ENCODE data around the gene CARM1.
A peak's percentile ranks its signal among the peaks of the same experiment; 100 is the strongest.
"Not testable (repeated sequence)": the region's sequence is repeated elsewhere in the genome, so short reads cannot be mapped to it uniquely, and the experiment has no call there.

Gene CARM1

GRCh38 chr19:10952809-10953208 is 81.5 kb downstream of the CARM1 start:
- ChIA-PET POLR2A (no interaction called here), CTCF (interaction anchor here (0.8 to 3.8 kb wide), 4 partner anchors 10 to 83 kb away, joined by 3 to 26 read pairs (median 7); no protein-coding TSS in a partner anchor)
- no peak for DNase-seq (ENCODE audit: extremely low spot score)
- no peak for TF ChIP-seq CTCF (IDR thresholded peaks at IDR 0.05; ENCODE audit: control extremely low read depth, extremely low read depth, low read depth, missing control alignments)

GRCh38 chr19:10959277-10959968 is 88.1 kb downstream of the CARM1 start:
- POLR2A ChIA-PET; DNase-seq (ENCODE audit: extremely low spot score): not testable (repeated sequence)
- CTCF ChIA-PET: interaction anchor here (1.2 to 4.0 kb wide), 3 partner anchors 18 to 167 kb away, joined by 3 to 18 read pairs (median 3); no protein-coding TSS in a partner anchor

GRCh38 chr19:10960314-10961072 is 89.1 kb downstream of the CARM1 start, which contains the start of gene SMARCA4:
Gene SMARCA4, plus strand, starts transcription at chr19:10961030. Its CDS starts 23,122 bp downstream, at chr19:10984152.
- CTCF ChIA-PET: interaction anchor here (1.2 to 4.0 kb wide), 5 partner anchors 15 to 166 kb away, joined by 3 to 18 read pairs (median 3); no protein-coding TSS in a partner anchor
- TF ChIP-seq CTCF (IDR thresholded peaks at IDR 0.05; ENCODE audit: control extremely low read depth, extremely low read depth, low read depth, missing control alignments): no peak
- DNase-seq (ENCODE audit: extremely low spot score): peak; percentile 99
- POLR2A ChIA-PET: no interaction called here

- ChIA-PET CTCF (interaction anchor here (1.6 to 4.0 kb wide), 3 partner anchors 14 to 24 kb away, joined by 3 to 18 read pairs (median 6); no protein-coding TSS in a partner anchor), POLR2A (no interaction called here)
- peak; percentile 29 for DNase-seq (ENCODE audit: extremely low spot score)
- no peak for TF ChIP-seq CTCF (IDR thresholded peaks at IDR 0.05; ENCODE audit: control extremely low read depth, extremely low read depth, low read depth, missing control alignments)
Measured at GRCh38 chr19:10961073-10961860, 89.9 kb downstream of the CARM1 start.

- ChIA-PET CTCF (interaction anchor here (0.8 to 1.6 kb wide), 4 partner anchors 11 to 26 kb away, joined by 3 to 11 read pairs (median 4); no protein-coding TSS in a partner anchor), POLR2A (no interaction called here)
- TF ChIP-seq CTCF (IDR thresholded peaks at IDR 0.05; ENCODE audit: control extremely low read depth, extremely low read depth, low read depth, missing control alignments): no peak
- DNase-seq (ENCODE audit: extremely low spot score): no peak
Measured at GRCh38 chr19:10962863-10963262, 91.5 kb downstream of the CARM1 start.

- ChIA-PET CTCF (interaction anchor here (1.3 to 1.7 kb wide), 4 partner anchors 10 to 27 kb away, joined by 4 to 11 read pairs (median 6); no protein-coding TSS in a partner anchor), POLR2A (no interaction called here)
- no peak for TF ChIP-seq CTCF (IDR thresholded peaks at IDR 0.05; ENCODE audit: control extremely low read depth, extremely low read depth, low read depth, missing control alignments)
- DNase-seq (ENCODE audit: extremely low spot score): no peak
Measured at GRCh38 chr19:10963865-10964264, 92.5 kb downstream of the CARM1 start.
